Astrocyte of the hippocampus (primary cell): Measurements from ENCODE around the gene INSRR.

Source experiments
- DNase-seq: peaks from one replicate; pipeline ENCODE4 v3.0.0; 2011; ENCODE audit warnings: low read depth, low spot score

Gene INSRR

DNA sequence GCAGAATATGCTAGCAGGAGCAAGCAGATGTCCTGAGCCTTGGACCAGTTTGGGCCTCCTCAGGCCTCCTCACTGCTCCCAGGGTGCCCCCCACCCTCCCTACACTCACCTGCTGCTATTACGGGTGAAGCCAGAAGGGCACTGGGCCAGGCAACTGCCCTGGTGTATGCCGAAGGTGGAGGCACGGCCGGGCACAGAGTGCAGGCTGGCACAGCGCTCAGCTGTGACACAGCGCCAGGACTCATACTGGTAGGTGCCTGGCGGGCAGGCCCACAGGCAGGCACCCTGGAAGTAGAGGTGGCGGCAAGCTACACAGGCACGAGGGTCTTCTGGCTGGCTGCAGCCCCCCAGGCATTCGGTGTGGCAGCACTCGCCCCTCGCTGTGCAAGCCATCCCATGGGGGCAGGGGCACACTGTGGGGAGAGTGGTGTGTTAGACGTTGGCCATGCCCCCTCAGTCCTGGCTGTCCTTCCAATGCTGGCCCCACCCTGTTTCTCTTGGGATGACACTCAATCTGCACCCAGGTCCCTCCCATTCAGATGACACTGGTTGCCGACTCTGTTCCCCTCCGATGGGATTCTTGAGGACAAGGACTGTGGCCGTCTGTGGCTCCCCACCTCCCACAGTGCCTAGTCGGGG lies 7.0 kb downstream of the INSRR start:
- no peak for DNase-seq

DNA sequence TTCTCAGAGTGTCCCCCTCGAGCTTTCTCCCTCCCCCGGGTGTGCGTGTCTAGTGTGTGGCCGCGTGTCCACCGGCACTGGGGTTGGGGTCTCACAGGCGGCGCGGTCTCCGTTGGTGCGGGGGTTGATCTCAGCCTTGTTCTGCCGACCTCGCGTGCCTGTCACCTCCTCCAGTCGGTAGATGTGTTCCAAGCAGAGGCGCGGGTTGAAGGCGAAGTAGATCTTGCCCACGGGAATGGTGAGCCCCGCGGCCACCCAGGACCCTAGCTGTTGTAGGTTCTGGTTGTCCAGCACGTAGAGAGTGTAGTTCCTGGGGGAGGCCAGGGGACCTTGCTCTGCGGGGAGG lies 9.8 kb downstream of the INSRR start:
- no peak for DNase-seq

DNA sequence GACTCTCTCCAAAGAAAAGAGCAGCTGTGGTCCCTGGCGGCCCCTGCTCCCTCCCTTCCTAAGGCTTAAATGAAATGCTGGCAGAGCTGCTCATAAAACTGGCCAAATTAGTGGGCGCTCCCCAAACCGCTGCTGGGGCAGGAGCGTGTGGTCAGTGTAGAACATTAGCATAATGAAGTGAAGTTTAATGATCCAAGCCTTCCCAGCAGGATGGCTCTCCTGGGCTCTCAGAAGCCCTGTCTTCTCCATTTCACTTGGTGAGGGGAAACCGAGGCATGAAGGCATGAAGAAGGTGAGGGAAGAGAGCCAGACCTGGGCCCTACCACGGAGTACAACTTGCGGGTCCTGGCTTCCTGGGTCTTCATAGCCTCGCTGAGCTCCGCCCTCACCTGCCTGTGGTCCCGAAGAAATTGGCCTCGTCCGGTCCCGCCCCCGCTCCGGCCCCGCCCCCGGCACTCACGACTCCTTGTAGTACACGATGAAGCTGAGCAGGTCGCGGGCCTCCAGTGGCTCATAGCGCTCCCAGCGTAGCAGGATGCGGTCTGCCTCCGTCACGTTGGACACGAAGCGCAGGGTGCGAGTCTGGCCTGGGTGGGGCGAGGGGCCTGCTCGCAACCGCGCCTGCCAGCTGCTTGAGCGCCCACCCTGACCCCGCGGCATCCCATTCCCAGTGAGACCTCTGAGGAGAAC lies 10.3 kb downstream of the INSRR start:
- DNase-seq, result peak; percentile 39

DNA sequence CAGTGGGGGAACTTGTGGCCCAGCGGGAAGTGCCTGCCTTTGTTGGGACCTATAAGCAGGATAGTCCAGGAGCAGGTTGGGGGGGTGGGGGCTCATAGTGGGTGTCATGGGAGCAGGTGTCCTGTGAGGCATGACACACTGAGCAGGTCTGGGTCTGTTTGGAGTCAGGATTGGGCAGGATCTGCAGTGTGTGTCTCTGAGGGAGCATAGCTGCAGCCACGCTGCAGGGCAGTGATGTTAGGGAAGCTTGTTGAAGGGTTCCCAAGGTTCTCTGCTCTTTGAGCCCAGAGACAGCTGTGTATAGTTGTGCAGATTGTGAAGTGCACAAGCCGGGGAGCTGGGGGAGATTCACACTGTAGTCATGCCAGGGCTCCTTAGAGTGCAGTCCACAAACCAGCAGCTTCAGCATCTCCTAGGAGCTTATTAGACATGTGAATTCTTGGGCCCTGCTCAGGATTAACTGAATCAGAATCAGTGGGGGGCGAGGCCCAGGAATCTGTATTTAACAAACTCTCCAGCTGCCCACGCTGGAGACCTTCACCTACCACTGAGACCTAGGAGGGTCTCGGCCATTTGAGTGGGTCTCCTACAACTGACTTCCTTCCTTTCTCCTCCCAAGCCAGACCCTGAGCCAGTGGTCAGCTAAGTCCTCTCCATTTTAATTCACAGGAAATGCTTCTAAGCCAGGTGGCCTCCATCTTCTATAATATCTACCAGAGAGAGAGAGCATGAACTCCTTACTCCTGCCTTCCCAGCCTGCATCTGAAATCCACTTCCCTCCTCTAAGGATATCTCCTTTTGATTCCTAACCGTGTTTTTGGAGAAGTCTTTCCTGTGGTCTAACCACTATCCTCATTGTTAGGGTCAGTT lies 11.1 kb downstream of the INSRR start:
- no peak for DNase-seq

DNA sequence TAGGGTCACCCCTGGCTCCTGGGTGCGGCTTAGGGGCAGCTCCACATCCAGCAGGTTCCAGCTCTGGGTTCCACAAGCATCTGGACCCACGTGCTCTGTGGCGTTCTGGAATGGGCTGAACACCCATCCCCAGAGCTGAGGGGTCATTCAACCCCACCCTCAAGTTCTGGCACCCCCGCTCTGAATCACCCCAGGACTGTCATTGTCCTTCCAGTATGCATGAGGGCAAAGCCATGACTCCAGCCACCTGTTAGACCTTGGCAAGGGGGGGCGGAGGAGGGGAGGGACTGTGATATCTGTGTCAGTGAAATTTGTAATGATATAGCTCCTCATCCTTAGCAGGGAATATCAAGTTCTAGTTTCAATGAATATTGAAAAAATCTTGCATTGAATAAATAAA lies 12.3 kb downstream of the INSRR start:
- DNase-seq, result no peak

DNA sequence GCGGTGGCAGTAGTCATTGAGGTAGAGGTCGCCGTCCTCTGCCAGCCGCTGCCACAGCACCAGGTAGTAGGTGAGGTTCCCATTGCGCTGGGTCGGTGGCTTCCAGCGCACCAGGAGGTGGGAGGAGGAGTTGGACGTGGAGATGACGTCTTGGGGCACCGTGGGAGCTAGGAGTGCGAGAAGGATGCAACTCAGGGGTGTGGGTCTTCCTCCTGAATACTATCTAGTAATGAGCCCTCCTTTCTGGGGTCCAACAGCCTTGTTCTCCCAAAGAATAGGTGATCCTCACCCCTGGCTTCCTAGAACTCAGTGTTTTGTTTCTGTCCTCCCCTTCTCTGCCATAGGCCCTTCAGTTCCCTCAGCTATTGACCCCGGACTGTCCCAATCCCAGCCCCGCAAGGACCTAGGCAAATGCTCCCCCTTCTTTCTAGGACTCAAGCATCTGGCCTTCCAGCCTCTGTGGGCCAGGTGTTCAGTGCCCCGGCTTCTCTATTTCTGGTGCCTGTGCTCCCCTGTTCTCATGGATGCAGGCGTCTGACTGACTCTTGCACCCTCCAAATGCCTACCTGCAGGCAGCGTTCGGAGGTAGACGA lies 12.9 kb downstream of the INSRR start:
- DNase-seq, result no peak

DNA sequence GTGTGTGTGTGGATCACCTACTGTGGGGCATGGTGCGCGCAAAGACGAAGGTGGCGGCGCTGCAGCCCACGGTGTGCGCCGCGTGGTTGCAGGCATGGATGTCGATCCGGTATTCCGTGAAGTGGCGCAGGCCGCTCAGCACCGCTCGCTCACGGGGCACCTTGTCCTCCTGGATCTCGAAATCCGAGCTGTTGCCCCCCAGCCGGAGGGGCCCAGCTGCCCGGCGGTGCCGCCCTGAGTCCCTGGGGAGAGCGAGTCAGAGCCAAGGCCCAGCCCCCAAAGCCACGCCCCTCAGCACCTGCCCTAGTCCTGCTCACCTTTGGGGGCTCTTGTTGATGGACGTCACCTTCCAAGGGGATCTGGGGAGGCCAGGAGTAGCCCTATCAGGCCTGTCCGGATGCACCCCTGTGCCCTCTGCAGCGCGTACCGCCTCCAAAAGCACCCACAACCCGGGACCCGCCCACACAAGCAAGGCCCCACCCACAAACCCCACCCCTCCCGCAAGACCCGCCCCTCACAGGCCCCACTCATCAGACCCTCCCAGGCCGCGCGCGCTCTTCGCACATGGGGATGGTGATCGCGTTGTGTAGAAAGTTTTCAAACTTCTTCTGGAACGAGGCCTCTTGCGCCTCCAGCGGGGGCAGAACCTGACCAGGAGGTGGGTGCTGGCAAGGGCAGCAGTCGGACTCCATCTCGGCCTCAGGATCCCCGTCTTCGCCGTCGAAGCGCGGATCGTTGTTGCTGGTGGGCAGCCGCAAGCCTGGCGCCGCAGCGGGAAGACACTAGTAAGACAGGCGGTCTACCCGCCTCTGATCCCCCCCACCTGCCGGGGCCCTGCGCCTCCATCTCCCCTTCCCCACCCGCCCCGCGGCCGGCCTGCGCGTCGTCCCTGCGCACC lies 13.6 kb downstream of the INSRR start:
- no peak for DNase-seq

DNA sequence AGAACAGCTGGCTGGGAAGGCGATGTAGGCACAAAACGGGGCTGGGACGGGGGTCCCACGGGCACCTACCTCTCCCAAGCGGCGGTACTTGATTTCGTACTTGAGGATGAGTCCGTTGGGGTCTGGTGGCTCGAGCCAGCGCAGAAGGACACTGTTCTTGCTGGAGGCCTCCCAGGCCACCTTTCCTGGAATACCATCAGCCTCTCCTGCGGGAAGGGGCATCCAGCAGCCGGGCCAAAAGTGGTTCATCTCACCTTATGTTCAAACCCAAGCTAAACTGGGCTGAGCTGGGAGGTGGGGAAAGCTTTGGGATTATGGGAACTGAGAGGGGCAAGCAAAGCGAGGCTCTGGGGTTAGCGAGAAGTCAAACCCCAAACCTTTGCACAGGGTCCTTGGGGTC lies 14.3 kb downstream of the INSRR start:
- no peak for DNase-seq

DNA sequence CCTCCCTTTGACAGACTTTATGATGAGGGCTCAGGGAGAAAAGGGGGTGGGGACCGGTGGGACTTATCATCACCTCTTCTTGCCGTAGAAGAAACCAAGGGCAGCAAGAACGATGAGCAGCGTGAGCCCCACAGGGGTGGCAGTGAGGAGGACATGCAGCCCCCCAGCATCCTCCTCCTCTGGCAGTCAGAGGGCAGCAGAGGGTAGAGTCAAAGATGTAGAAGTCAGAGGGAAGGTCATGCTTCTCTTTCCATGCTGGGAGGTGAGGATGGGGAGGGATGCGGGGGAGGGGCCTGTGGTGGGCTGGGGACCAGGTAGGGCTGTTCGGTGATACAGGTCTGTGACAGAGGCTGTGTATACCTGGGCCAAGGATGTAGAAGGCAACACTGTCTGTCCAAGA lies 14.8 kb downstream of the INSRR start:
- no peak for DNase-seq

DNA sequence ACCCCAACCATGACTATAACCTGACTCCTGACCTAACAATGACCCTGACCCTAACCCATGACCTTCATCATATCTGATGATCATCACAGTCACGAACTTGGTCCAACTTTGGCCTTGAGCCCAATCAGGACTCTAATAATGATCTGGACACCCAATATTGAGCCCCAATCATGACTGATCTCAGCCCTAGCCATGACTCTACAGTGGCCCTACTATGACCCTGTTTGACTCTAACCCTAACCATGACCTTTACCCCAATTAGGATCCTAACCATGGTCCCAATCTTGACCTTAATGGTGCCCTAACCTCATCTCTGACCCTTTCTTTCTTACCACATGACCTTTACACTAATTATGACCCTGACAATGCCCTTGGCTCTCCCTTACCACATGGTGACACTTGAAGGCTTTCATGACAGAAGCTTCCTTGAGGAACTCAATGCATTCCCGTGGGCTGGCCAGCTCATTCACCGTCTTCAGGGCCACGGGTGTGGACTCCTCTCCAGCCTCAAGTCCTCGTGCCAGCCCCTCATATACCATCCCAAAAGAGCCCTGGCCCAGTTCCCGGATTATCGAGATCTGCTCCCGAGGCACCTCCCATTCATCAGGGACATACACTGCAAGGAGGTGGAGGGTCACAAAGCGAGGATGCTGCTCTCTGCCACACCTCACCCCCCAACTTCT lies 16.2 kb downstream of the INSRR start:
- no peak for DNase-seq

DNA sequence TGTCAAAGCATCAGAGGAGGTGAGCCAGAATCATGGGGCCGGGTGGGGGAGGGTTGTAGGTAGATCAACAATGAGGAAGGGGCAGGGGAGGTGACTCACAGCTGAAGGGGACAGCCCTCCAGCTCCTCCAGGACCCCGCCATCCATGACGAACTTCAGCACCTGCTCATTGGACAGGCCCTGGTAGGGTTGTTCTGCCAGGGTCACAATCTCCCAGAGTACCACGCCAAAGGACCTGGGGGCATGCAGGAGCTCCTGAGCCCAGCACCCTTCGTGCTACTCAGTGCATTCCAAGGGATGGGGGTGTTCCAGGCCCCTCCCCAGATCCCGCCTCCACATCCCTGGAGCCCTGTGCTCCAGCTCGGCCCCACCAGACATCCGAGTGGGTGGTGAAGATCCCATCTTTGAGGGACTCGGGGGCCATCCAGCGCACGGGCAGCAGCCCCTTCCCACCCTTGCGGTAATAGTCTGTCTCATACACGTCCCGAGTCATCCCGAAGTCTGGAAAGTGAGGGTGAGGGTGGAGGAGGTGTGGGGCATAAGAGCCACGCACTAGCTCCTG lies 17.5 kb downstream of the INSRR start:
- DNase-seq, result no peak

DNA sequence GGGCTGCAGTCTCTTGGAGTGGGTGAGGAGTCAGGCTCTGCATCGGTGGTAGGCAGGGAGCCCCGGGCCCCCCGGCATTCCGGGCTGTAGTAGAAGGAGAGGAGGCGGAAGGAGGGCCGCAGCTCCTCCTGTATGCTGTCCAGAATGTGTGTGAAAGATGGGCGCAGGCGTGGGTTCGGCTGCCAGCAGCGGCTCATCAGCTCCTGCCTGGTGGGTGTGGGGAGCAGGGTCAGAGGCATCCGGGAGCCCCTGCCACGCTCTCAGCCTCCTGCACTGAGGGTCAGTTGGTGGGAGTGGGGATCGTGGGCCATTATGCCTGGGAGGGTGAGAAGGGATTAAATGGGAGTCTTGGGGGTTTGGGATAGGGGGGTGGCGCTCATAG lies 18.0 kb downstream of the INSRR start:
- DNase-seq, result no peak

DNA sequence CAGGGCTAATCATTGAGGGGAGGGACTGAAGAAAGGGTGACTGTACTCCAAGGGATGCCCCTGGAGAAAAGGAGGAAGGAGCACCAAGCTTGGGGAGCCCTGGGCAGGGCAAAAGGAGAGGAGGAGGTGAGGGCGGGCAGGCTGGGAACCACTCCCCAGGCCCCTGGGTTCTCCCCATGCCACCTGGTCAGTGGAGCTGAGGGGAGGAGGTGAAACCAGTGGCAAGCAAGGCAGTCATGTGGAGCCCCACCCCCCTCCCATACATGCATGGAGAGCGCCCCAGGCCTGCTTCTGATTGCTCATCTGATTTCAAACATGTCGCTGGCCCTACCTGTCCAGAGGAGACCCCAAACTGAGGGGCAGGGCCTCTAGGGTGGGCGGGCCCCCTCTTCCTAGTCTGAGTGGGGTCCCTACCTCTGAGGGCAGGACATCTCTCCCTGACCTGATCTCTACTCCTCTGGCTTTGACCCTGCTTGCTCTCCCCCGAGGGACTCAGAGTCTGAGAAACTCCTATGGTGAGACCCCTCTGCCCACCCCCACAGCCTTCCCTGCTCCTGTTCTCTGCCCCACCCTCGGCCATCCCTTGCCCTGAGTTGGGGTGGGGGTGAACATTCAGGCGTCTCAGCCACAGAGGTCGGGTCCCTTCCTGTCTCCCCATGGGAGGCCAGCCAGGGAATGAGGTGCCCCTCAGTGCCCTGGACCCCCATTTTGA lies 18.6 kb downstream of the INSRR start:
- no peak for DNase-seq

DNA sequence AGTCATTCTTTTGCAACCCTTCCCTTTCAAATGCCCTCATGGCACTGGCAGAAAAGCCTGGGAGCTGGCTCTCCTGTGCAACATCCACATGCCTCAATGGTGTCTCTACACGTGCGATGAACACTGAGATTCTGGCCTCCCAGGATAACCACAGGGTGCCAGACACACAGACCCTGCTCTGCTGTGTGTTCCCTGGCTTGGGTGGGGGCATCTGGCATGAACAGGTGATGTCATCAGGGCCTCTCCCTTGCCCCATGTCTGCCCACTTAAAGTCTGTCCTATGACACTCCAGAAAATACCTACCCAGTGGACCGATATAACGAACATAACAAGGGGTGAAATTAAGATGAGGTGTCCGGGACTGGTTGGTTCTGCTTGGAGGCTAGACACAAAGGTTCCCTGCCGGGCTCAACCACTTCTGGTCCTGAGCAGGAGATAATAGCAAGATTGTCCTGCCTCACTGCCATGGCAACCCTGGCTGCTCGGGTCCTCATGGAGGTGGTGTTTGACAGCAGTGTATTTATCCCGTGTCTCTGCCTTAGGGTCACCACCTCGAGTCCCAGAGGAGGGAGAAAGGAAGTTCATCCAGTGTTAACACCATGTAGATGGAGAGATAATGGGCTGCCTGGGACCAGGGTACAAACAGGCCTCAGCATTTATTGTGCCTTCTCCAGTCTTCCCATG lies 19.3 kb downstream of the INSRR start:
- no peak for DNase-seq

DNA sequence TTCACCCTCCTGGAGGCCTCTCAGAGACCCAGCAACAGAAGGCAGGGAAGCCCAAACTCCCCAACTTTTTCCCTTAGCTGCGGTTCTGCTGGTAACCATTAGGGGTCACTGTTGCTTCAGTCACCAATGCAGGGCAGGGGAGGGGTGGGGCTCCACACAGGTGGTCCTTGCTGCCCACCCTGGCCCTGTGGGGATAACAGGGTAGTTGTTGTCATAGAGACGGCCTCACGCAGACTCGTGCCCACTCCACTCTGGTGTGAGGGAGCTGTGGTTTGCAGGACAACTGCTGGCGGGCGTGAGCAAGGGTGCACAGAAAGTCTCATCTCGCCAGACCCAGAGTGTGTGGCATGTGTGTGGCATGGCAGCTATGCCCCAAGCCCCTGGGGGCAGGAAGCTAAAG lies 19.9 kb downstream of the INSRR start:
- DNase-seq, result no peak

DNA sequence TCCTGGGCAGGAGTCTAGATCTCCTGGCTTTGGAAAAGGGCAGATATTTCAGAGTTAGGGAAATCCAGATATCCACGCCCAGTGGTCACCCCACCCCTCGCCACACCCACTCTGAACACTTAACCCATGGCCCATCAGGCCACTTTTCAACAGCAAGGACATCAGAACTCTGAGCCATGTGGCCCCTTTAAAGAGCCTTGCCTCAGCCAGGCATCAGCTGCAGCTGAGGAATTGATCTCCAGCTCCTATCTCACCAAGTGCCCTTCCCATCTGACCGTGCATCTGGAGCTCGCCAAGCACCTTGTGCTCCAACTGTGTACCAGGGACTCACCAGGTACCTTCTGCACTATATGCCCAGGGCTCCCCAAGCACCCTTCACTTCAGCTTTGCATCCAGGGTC lies 22.0 kb downstream of the INSRR start:
- DNase-seq, result no peak

DNA sequence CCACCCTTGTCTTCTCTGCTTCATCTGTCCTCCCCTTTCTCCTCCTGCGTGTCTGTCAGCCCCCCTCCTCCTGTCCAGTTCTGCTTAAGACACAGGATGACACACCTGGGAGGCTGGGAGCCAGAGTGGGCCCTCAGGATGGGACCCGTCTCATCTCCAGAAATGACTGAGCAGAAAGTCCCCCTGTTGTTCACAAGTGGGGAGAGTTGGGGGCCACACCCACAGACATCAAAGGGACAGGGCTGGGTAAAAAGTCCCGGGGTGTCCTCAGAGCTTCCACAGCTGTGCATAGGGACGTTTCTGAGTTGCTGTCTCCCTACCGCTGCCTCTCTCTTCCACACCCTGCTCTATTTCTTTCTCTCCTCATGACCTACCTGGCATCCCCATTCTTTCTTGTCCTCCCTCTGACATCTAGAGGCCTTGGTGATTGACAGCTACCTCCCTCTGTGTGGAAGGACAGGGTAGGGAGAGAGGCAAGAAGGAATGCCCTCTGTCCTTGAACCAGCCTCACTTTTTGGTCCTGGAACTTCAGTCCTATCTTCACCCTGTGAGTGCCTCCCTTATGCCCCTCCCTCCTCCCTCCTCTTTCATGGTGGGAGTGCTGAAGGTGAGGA lies 22.8 kb downstream of the INSRR start:
- no peak for DNase-seq

DNA sequence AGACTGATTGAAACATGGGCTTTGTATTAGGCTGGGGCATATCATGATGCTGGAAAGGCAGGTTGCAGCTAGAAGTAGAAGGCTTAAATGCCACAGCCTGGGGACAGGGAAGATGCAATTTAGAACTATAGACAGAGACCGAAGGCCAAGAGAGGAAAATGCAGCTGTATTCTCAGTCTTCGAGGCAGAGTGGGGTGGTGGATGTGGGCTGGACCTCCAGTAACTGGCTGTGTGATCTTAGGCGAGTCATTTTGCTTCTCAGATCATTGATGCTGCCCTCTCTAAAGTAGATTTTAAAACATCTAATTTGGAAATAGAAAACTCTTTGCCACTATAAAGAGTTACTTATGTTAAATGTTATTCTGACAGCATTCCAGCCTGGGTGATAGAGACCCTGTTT lies 24.6 kb downstream of the INSRR start:
- no peak for DNase-seq

DNA sequence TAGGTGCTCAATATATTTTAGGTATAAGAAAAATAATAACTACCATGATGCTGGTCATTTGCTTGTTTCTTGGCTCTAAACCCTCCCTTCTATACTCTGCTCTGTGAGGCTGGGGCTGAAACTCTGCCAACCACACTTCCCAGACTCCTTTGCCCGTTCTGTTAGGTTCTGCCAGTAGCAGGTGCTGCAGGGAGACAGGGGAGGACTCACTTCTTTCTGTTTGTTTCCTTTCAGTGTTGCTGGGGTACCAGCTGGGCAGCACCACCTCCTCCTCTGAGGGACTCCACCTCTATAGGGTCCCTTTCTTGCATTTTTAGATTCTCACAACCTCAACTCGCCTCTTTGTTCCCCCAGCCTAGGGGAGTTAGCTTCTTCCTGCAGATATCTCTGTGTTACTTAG lies 25.3 kb downstream of the INSRR start:
- DNase-seq, result no peak
